HG02938 (cell line): ENCODE measurements around the gene NR1D2.

Source experiments
- ATAC-seq: cut with Tn5 transposase; IDR thresholded peaks from one replicate; pipeline ENCODE4 v1.9.1; 2021; ENCODE audit warnings: mild to moderate bottlenecking, moderate library complexity; ENCODE audit not compliant: unreplicated experiment

Gene NR1D2

GRCh38 chr3:23928524-23928923 is 16.6 kb upstream of the NR1D2 start:
- ATAC-seq: no peak

GRCh38 chr3:23931597-23931996 is 13.5 kb upstream of the NR1D2 start:
- no peak for ATAC-seq

GRCh38 chr3:23932571-23932970 is 12.5 kb upstream of the NR1D2 start:
- ATAC-seq: no peak

- ATAC-seq: no peak
Observed at GRCh38 chr3:23934253-23934652, 10.8 kb upstream of the NR1D2 start.

GRCh38 chr3:23937296-23937695 is 7.8 kb upstream of the NR1D2 start:
- no peak for ATAC-seq

GRCh38 chr3:23938688-23939087 is 6.4 kb upstream of the NR1D2 start:
- no peak for ATAC-seq

GRCh38 chr3:23940775-23941174 is 4.3 kb upstream of the NR1D2 start:
- no peak for ATAC-seq

- no peak for ATAC-seq
Observed at GRCh38 chr3:23941440-23941839, 3.6 kb upstream of the NR1D2 start.

- ATAC-seq: no peak
Observed at GRCh38 chr3:23942546-23942945, 2.5 kb upstream of the NR1D2 start.

GRCh38 chr3:23944007-23944783 is 891 bp upstream of the NR1D2 start:
- ATAC-seq: no peak

- ATAC-seq: no peak
Observed at GRCh38 chr3:23945663-23945912, 502 bp downstream of the NR1D2 start.

GRCh38 chr3:23945913-23946687 is 1.0 kb downstream of the NR1D2 start:
- peak; percentile 67 for ATAC-seq

GRCh38 chr3:23948761-23949160 is 3.7 kb downstream of the NR1D2 start:
- ATAC-seq: no peak

- ATAC-seq: peak; percentile 10
Observed at GRCh38 chr3:23949784-23950183, 4.7 kb downstream of the NR1D2 start.

- peak; percentile 29 for ATAC-seq
Observed at GRCh38 chr3:23950293-23950692, 5.2 kb downstream of the NR1D2 start.

- ATAC-seq: no peak
Observed at GRCh38 chr3:23952646-23953045, 7.6 kb downstream of the NR1D2 start.

GRCh38 chr3:23953523-23953922 is 8.4 kb downstream of the NR1D2 start:
- ATAC-seq: no peak

- ATAC-seq: no peak
Observed at GRCh38 chr3:23954144-23954543, 9.1 kb downstream of the NR1D2 start.

GRCh38 chr3:23956701-23957100 is 11.6 kb downstream of the NR1D2 start:
- ATAC-seq: no peak

- no peak for ATAC-seq
Observed at GRCh38 chr3:23959135-23959900, 14.2 kb downstream of the NR1D2 start.

GRCh38 chr3:23960649-23961048 is 15.6 kb downstream of the NR1D2 start:
- ATAC-seq: no peak

GRCh38 chr3:23961066-23961465 is 16.0 kb downstream of the NR1D2 start:
- no peak for ATAC-seq
